Endometrial microvascular endothelial cells (primary cell): ENCODE data around the gene CBLC. TPM values are rescaled to one million over a fixed set of nuclear protein-coding genes. Genes with fewer than 3 reads are reported as not detected.

Experiments
- in situ Hi-C: cut with HindIII; loops from 2 replicates; pipeline ENCODE4 v1.10.0; 2017; ENCODE audit warnings: low sequenced_read_pairs, low pct_unique_long_range_greater_than_20kb; ENCODE audit errors: inconsistent ontology term
- total RNA-seq: library from RNA; depleted of rRNA; stranded (reverse); fragments of >200 nt; gene quantifications from one replicate; pipeline ENCODE4 v1.2.3, GENCODE V29; 2015; ENCODE audit errors: inconsistent ontology term

Gene CBLC
- total RNA-seq, 1 donor from 2014 or later: 0.28 TPM

DNA sequence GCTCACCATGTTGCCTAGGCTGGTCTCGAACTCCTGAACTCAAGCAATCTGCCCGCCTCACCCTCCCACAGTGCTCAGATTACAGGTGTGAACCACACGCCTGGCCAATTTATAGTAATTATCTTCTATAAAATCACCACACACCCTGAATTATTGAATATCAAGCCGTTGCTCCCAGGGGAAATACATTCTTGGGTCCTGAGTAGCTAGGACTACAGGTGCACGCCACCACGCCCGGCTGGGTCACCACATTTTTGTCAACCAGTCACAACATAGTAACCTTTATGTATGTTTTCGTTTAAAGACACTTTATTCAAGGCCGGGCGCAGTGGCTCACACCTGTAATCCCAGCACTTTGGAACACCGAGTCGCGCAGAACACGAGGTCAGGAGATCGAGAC is 8.3 kb downstream of the CBLC start:
- in situ Hi-C loops: no loop called here

- in situ Hi-C loops: no loop called here
Measured at GRCh38 chr19:44788971-44789370, 11.3 kb downstream of the CBLC start.

- in situ Hi-C loops: no loop called here
Measured at GRCh38 chr19:44789943-44790483, 12.3 kb downstream of the CBLC start.

DNA sequence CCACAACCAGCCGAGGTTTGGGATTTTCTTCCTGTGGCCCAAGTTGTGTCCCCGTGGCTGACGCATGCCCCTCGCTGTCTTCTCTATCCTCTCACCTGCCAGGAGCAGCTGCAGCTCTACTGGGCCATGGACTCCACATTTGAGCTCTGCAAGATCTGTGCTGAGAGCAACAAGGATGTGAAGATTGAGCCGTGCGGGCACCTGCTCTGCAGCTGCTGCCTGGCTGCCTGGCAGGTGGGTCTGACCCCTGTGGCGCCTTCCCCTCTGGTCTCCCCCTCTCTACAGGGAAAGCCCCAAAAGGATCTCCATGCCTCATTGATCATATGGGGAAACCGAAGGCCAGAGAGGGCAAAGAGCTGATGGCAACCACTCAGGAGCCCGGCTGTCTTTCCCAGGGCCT is 14.6 kb downstream of the CBLC start:
- in situ Hi-C loops: no loop called here

- in situ Hi-C loops: no loop called here
Measured at GRCh38 chr19:44794610-44795009, 16.9 kb downstream of the CBLC start.

GRCh38 chr19:44795398-44795987 is 17.8 kb downstream of the CBLC start:
- in situ Hi-C loops: no loop called here

DNA sequence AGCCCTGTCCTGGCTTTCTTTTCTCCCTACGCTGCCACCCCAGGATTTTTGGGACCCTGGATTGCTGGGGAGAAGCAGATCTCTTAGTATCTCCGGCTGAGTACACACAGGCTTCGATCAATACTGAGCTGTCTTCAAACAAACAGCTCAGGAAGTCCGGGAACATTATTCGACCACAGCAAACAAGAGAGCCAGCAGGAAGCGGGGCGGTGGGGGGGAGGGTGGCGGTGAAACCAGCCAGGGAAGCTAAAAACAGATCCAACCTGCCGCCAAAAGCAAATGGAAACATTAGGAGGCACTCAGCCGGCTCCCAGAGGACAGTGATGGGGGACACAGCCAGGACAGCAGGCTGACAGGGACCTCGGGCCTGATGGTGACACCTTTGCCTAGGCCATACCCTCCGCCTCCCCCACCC is 19.0 kb downstream of the CBLC start:
- in situ Hi-C loops: no loop called here

- in situ Hi-C loops: no loop called here
Measured at GRCh38 chr19:44799627-44800346, 22.1 kb downstream of the CBLC start.

DNA sequence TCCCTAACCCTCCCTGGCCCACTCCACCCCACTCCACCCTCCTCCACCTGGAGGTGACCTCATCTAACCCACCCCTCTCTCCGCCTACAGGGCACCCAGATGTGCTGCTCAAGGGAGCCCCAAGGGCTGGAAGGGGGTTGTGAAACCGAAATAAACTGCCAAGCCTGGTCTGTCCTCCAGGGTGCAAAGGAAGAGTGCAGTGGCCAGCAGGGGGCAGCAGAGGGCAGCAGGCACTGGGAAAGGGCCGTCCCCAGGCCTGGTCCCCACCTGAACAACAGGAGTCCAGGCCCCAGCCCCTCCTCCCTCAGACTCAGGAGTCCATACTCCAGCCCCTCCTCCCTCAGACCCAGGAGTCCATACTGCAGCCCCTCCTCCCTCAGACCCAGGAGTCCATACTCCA is 22.8 kb downstream of the CBLC start:
- in situ Hi-C loops: no loop called here

GRCh38 chr19:44803442-44804428 is 26.0 kb downstream of the CBLC start:
- in situ Hi-C loops: no loop called here

GRCh38 chr19:44806291-44806690 is 28.6 kb downstream of the CBLC start:
- in situ Hi-C loops: no loop called here

DNA sequence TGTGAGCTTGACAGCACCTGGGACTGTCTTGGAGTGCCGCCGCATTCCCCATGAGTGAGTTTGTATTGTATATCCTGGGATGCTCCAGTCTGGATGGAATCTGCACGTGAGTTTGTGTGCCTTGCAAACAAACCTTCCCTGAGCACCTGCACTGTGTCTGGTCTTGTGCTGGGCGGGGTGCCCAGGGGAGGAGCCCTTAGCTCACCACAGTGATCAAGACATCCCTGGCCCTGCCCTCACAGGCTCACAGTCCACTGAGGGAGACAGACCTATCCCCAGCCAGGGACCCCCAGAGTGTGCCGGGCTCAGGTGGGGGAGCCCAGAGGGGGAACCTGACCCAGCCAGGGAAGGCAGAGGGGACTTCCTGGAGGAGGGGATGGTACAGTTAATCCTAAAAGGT is 29.5 kb downstream of the CBLC start:
- in situ Hi-C loops: no loop called here

DNA sequence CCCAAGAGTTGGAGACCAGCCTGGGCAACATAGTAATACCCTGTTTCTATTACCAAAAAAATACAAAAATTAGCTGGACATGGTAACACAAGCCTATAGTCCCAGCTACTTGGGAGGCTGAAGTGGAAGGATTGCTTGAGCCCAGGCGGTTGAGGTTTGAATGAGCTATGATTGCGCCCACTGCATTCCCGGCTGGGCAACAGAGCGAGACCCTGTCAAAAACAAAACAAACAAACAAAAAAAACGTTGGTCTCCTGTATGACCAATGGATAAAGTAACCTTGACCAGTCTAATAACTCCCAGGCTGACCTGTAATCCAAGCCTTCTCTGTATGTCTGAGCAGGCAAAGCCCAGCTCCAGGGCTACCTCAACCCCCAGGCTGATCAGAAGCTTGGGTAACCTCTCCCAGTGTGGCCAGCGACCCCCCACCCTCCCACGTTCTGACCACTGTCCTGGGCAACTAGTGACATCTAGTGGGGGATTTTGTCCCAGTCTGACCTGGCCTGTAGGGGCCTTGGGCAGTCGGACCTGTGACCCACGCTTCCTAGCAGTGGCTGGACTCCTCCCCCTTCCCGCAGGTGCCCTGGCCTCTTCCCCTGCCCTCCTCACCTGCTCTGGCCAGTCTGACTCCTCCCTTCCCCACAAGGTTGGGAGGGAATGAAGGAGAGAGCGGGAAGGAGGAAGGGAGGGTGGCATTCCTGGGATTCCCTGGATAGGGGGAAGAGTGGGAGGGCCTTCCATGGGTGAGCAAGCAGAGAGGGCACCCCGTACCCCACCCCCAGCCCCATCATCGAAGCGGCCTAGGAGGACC is 30.2 kb downstream of the CBLC start:
- in situ Hi-C loops: no loop called here

DNA sequence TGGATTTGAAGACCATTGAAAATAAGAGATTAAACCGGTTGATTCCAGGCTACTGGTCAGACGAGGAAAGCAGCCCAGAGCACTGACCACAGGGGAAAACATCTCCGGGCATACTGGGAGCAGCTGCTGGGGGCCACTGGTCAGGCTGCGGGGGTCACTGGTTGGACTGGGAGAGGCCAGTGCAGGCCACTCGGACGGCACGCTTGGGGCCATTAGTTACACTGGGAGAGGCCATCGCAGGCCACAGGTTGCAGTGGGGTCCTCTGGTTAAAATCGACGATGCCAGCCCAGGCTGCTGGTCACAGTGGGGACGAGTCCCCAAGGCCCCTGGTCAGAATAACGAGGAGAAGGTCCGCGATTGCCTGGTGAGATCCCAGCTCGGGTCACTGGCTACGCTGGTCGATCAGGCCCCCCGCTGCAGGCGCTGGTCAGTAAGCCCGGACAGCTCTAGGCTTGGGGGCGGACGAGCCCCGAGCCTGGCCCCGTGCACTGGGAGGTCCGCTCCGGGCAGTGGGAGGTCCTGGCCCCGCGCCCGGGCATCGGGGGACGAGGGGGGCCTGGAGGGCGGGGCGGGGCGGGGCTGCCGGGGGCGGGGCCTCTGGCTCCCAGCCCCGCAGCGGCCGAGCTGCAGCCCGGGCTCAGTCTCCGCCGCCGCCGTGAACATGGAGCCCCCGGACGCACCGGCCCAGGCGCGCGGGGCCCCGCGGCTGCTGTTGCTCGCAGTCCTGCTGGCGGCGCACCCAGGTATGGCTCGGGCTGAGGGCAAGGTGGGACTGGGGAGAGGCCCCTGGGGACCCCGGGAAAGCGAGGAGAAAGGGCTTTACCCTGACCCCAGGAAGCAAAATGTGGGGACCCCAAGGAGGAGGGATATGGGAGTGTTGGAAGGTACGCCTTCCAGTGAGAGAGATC is 31.0 kb downstream of the CBLC start, which contains the start of gene BCAM:
Gene BCAM, plus strand, starts transcription at position 641 of the 909 bp plus-strand sequence. Its CDS starts 22 bp downstream, at position 663.
- in situ Hi-C loops: no loop called here

- in situ Hi-C loops: no loop called here
Measured at GRCh38 chr19:44809577-44810233, 32.0 kb downstream of the CBLC start.

DNA sequence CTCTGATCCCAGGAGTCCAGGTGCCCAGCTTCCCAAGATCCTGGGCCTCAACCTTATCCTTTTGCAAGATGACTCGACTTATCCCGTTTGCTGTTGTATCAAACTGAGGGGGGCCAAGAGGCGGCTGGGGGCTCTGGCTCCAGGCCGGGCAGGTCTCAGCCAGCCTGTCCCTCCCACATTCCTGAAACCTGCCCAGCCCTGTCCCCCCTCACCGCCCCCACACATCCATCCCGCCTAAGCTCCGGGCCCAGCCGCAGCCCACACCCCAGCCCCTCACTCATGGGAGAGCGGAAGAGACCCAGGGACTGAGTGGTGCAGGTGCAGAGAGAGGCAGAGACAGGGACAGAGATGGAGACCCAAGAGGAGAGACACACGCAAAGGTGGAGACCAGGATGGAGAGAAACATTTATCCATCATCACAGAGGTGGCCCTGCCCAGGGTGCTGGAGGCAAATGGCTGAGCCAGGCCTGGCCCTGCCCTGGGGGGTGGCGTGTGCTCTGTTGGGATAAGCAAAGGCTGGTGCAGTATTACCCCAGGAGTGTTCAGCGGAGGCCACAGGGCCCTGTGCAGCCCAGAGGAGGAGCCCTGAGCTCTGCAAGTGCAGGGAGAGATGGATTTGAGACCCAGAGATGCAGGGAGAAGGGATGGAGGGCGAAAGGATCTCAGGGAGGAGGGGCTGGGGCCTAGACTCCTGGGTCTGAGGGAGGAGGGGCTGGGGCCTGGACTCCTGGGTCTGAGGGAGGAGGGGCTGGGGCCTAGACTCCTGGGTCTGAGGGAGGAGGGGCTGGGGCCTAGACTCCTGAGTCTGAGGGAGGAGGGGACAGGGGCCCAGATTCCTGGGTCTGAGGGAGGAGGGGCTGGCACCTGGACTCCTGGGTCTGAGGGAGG is 32.8 kb downstream of the CBLC start:
- in situ Hi-C loops: no loop called here
